GM10266 (cell line): ENCODE measurements around the gene STOML3.

Experiments used
- DNase-seq: peaks from one replicate; pipeline ENCODE4 v3.0.0; 2012; ENCODE audit errors: extremely low spot score
- CTCF ChIP-seq: IDR thresholded peaks from 2 replicates; pipeline ENCODE4 v1.5.1; 2012; ENCODE audit warnings: mild to moderate bottlenecking, low read depth; ENCODE audit not compliant: control insufficient read depth, insufficient read depth; ENCODE audit errors: missing control alignments

STOML3 gene

GRCh38 chr13:38990693-38991092 lies at the start of gene STOML3:
Gene STOML3, minus strand, starts transcription at chr13:38990831. Its CDS starts 110 bp downstream, at chr13:38990721.
- DNase-seq, result no peak
- TF ChIP-seq CTCF, result no peak

GRCh38 chr13:39040206-39040605 lies 49.6 kb upstream of the STOML3 start:
- DNase-seq, result no peak
- TF ChIP-seq CTCF, result no peak

GRCh38 chr13:39039041-39039440 lies 48.4 kb upstream of the STOML3 start:
- TF ChIP-seq CTCF, result no peak
- DNase-seq, result no peak

GRCh38 chr13:39038569-39039030 lies 48.0 kb upstream of the STOML3 start:
- no peak for TF ChIP-seq CTCF
- no peak for DNase-seq

GRCh38 chr13:39037880-39038568 lies 47.4 kb upstream of the STOML3 start, which contains the start of the genes NHLRC3 and PROSER1:
Gene NHLRC3, plus strand, starts transcription at chr13:39038456. Its CDS starts 184 bp downstream, at chr13:39038640.
Gene PROSER1, minus strand, starts transcription at chr13:39038089. Its CDS starts 847 bp downstream, at chr13:39037242.
- peak; percentile 83 for DNase-seq
- no peak for TF ChIP-seq CTCF

GRCh38 chr13:39037410-39037879 lies 46.8 kb upstream of the STOML3 start:
- TF ChIP-seq CTCF, result no peak
- DNase-seq, result no peak

GRCh38 chr13:39036212-39036611 lies 45.6 kb upstream of the STOML3 start:
- DNase-seq, result no peak

More at GRCh38 chr13:39036212-39036611, 45.6 kb upstream of the STOML3 start:
- no peak for TF ChIP-seq CTCF
